Hematopoietic multipotent progenitor cell treated with erythropoietin and hydrocortisone succinate and interleukin-3 and kit ligand, for 17 days (in vitro differentiated cells): ENCODE results near the gene ECM1.

ENCODE experiments used
- DNase-seq: peaks from one replicate; pipeline ENCODE4 v3.0.0-alpha.2; 2015; ENCODE audit warnings: low spot score

Gene ECM1

GRCh38 chr1:150512846-150513245 is 4.9 kb downstream of the ECM1 start:
- DNase-seq, result no peak

DNA sequence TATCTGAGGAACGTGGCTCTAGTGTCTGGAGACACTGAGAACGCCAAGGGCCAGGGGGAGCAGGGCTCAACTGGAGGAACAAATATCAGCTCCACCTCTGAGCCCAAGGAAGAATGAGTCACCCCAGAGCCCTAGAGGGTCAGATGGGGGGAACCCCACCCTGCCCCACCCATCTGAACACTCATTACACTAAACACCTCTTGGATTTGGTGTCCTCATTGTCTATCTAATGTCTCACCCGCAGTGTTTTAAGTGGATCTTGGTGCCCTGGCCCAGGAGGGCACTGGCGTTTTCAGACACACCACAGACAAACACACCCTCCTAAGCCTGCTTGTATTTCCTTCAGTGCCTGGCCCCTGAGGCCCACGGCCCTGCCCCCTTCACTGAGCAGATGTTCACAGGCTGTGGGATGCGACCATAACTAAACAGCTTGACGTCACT is 5.5 kb downstream of the ECM1 start:
- peak; percentile 43 for DNase-seq

DNA sequence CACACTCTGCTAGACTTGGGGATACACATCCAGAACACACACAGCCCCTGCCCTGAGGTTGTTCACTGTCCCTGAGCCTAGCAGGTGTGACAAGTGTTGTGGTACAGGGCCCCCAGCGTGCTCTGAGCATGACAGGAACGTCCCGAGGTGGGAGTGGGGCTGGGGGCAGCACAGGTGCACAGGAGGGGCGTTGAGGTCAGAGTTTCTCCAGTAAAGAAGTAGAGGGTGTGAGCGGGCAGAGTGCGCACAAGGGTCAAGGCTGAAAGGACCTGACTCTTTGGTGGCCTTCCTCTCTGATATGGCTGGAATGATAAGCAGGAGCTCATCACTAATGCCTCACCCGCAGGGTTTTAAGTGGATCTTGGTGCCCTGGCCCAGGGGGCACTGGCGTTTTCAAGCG is 6.4 kb downstream of the ECM1 start:
- DNase-seq, result no peak

DNA sequence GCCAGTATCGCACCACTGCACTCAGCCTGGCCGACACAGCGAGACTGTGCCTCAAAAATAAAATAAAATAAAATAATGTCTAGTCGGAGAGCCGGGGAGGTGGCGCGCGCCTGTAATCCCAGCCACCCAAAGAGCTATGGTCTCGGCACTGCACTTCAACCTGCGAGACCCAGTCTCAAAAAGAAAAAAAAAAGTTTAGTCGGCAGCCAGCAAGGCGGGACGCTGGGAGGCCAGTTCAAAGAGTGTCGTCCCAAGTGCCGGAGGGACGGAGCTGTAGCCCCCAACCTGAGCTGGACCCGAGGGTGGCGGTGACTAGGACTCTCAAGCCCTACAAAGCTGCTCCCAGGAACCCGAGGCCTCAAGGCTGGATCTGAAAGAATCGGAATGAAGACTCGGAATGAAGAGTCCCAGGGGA is 7.0 kb downstream of the ECM1 start:
- DNase-seq, result no peak

- peak; percentile 97 for DNase-seq
Measured at GRCh38 chr1:150515328-150516049, 7.6 kb downstream of the ECM1 start, which contains the start of gene FALEC. Gene FALEC (plus strand): TSS chr1:150515752.

DNA sequence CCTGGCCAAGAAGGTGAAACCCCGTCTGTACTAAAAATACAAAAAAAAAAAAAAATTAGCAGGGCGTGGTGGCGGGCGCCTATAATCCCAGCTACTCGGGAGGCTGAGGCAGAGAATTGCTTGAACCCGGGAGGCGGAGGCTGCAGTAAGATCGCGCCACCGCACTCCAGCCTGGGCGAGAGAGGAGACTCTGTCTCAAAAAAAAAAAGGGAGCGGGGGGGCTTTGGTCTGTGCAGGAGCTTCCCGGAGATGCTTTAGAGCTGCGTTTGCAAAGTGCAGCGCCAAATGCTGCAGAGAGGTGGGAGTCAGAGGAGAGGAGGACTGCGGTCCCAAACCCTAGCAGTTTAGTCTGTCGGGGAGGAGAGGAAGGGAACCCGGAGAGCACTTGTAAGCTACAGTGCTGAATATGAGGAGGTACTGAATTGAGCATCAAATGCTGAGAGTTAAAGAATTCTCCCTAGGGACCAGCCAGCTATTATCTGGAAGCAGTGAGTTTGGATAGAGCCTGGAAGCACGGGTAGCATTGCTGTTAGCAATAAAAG is 8.2 kb downstream of the ECM1 start:
- DNase-seq, result no peak

- no peak for DNase-seq
Measured at GRCh38 chr1:150516616-150517015, 8.7 kb downstream of the ECM1 start.

DNA sequence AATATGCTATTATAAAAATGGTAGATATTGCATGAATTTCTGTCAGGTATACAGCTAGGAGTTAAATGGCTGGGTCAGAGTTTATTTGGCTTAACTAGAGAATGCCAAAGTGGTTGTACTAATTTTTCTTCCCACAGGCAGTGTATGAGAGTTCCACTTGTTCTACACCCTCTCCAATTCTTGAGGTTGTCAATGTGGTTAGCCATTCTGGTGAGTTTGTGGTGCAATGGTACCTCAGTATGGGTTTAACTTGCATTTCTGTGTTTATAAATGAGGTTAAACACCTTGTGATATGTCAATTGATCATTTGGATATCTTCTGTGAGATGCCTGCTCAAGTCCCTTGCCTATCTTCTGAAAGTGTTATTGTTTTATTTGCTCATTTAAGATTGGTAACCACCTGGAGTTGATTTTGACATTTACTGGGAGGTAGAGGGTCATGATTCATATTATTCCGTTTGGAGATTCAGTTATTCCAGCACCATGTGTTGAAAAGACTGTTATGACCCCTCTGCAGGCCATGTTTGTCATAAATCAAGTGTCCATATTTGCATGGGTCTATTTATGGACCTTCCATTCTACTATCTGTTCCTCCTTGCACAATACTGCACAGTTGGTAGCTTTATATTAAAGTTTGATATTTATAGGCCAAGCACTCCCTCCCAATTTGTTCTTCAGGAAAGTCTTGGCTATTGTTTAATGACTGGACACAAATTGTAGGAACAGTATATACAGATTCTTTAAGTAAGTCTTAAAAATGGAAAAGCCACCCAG is 13.5 kb downstream of the ECM1 start:
- DNase-seq, result no peak

GRCh38 chr1:150525348-150525747 is 17.4 kb downstream of the ECM1 start:
- DNase-seq, result no peak

DNA sequence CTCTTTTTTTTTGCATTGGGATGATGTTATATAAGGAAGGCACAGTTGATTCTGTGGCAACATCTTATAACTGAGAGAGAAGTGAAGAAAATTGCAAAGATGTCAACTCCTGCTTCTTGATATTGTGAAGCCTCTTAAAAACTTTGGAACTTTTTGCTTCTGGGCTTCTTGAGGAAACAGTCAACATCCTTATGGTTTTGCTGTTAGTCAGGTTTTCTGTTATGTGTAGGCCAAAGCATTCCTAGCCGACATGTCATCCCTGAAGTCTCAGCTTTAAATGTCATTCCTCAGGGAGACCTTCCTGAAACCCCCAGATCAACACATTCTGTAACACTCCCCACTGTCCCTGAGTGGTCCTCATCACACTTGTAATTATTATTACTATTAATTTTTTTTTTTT is 20.3 kb downstream of the ECM1 start:
- no peak for DNase-seq

GRCh38 chr1:150529017-150529416 is 21.1 kb downstream of the ECM1 start:
- no peak for DNase-seq

DNA sequence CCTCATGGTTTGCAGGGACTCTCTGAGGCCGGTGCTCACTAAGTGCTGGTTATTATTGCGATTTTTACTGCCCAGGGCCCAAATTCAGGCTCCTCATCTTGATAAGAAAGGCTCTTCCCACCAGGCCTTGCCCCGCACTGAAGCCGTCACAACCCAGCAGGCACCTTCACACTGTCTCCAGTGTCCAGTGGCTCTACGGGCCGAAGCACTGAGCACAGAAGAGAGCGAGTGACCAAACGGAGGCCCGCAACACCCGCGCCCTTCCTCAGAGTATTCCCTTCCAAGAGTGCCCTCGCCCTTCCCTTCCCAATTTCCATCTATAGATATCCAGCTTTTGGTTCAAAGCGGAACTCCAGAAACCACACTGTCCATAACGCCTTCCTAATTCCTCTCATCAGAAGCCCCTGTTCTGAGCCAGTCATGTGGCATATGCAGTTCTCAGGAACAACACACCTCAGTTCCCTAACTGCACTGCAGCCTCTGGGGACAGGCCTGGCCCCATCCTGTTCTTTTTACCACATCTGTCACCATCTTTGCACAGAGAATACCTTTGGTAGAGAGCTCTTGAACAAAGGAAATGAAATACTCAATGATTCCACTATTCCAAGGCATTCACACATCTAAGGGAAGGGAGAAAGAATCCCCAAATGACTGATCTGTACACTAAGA is 22.7 kb downstream of the ECM1 start:
- DNase-seq, result no peak

DNA sequence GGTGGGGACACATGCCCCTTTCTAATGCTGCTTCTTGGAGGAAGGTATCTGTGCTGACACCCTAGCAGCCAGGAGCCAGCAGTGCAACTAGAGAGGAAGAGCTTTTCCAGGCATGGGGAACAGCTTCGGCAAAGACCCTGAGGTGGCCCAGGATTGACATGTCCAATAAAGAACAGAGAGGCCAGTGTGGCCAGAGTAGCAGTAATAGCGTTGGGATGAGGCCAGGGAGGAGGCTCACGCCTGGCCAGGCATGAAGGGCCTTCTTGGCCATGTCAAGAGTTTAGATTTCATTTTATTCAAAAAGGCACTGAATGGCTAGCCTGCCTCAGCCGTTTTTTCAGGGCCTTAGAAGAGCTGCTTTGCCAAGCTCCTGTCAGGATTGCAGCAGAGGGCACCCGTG is 25.0 kb downstream of the ECM1 start:
- DNase-seq, result no peak

DNA sequence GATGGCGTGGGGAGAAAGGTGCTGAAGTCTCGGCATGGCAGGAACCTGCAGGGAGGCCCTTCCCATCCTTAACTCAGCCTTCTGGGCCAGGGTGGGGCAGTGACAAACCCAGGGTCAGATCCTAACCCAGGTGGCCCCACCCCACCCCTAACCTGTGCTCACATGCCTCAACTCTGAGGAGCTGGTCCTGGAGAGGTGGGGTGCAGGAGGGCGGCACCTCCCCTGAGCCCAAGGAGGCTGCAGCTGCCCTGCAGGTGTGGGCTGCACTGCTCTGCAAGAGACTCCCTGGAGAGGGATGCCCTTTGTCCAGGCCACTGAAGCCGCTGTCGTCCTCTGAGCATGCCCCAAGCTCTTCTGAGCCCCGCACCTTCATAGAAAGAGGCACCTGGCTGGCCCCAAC is 26.1 kb downstream of the ECM1 start:
- DNase-seq, result no peak

DNA sequence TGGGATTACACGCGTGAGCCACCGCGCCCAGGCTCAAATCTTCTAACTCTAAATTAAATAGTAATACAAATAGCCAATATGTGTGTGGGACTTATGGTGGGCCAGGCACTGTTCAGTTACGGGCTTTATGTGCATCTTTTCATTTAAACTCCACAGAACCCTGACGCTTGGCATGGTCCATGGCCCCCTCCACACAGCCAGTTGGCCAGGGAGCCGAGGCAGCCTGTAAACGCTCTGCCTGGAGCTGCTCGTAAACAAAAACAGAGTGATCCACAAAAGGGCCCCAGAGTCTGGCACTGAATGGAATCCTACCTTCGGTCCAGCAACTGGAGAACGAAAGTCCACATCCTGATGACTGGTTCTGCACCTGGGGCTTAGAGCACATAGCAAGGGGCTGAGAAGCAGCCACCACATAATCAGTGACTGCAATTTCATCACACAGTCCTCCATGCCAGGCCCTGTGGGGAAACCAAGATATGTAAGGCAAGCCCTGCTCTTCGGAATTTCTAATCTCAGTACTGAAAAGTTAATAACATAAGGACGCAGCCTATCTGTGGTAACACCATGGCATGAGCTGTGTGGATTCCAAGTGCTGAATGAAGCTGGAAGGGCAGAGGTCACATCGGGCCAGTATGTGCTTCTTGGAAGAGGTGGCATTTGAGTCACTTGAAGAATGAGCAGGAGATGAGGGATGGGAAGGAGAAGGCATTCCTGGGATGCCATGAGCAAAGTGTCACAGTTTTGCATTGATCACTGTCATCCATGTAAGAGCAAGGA is 27.8 kb downstream of the ECM1 start:
- no peak for DNase-seq

DNA sequence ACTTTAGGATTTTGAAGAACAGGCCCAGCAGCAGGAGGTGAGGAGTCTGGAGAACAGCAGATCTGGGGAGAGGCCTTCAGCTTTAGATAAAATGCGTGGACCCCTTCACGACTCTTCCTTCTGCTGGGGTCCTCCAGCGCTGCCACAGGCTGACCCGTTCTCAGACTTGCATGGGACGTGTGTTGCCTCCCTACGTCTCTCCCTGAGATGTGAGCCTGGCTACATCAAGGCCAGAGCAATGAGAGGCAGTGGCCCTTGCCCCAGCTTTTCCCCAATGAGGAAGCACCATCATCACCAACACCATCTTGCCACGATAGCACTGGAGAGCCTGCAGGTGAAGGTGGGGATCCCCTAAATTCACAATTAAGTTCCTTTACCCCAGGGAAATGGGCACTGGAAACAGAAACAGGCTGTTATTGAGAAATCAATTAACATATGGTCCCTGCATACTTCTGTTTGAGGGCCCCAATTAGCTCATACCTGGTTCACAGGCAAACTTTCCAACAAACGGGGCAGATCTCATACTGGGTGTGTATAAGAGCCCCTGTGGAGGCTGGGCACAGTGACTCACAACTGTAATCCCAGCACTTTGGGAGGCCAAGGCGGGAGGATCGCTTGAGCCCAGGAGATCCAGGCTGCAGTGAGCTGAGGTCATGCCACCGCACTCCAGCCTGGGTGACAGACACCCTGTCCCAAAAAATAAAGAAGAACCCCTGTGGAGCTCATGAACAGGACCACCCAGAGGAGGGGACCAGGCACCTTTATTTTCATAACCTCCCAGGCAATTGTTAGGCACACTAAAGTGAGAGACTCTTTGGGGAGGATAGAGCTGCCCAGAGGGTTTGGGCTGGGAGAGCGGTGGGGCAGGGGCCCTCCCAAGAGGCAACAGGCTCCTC is 29.2 kb downstream of the ECM1 start:
- DNase-seq, result no peak

GRCh38 chr1:150537732-150538684 is 30.1 kb downstream of the ECM1 start:
- no peak for DNase-seq

DNA sequence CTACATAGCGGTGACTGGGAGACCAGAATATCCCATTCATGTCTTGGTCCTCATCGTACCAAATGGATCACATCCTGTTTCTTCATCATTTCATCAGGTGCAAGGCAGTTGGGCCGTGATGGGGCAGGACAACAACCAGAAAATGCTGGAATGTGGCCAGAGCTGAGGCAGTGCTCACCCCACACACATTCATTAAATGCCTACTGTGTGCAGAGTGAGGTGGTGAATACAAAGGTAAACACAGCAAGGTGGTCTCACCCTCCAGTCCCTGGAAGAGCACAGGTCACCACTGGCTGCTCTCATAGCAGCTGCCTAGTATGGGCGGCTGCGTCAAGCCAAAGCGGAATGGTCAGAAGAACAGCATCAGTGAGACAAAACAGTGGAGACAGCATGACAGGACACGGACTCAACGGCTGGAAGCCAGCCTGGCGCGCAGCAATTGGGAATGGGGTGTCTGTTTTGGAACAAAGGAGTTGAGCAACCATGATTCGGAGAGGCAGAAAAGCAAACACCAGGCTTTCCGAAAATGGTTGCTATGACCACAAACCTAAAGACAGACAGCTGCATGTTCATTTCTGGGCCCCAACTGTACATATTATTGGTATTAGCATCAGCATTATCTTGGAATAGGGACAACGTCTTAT is 35.7 kb downstream of the ECM1 start:
- DNase-seq, result no peak

DNA sequence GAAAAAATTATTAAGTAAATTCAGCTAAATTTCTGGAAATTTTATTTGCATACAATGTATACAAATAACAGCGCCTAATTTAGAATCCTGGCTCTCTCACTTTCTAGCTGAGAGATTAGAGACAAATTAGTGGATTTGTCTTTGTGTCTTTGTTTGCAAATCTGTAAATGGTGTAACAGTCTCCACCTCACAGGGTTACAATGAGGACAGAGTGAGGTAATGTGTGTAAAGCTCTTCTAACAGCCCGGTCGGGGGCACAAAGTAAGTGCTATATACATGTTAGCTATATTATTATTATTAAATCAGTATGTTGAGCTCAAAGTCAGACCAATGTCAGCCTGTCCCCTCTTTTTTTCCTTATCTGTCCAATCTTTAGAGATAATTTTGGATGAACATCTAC is 36.3 kb downstream of the ECM1 start:
- no peak for DNase-seq
